ENCODE data around the gene SPACA7.

DNA sequence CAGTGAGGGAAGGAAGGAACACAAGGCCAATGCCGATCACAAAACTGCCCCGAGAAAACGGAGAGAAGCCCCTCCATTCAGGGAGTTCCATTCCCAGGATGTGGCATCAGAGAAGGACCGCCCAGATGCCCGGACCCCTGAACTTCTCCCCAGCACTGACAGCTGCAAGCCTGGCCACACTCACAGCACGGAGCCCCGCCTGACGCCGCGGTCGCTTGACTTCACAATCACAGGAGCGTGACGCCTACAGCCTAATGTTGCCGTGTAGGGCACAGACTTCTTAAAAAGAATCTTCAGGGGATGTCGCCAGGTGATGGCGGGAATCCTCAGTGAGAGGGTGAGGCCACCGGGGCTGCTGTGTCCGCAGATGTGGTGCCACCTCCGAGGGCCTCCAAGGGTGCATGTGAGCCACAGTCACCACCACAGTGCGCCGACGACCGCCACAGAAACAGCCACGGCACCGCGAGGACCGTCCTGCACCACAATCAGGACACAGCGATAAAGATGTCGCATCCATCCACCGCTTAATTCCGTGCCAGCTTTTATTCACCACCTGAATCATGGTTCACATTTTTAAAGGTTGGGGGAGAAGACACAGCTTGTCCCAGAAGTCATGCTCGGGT, 77.2 kb downstream of the SPACA7 start:
- TF ChIP-seq, protein P1, sequence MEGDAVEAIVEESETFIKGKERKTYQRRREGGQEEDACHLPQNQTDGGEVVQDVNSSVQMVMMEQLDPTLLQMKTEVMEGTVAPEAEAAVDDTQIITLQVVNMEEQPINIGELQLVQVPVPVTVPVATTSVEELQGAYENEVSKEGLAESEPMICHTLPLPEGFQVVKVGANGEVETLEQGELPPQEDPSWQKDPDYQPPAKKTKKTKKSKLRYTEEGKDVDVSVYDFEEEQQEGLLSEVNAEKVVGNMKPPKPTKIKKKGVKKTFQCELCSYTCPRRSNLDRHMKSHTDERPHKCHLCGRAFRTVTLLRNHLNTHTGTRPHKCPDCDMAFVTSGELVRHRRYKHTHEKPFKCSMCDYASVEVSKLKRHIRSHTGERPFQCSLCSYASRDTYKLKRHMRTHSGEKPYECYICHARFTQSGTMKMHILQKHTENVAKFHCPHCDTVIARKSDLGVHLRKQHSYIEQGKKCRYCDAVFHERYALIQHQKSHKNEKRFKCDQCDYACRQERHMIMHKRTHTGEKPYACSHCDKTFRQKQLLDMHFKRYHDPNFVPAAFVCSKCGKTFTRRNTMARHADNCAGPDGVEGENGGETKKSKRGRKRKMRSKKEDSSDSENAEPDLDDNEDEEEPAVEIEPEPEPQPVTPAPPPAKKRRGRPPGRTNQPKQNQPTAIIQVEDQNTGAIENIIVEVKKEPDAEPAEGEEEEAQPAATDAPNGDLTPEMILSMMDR (IDR thresholded peaks at IDR 0.05): no peak
- no peak for TF ChIP-seq EP300 (IDR thresholded peaks at IDR 0.05; ENCODE audit: low read depth)
